ENCODE data around the gene MRPS25. TPM values are rescaled to one million over a fixed set of nuclear protein-coding genes. Genes with fewer than 3 reads are reported as not detected.

The MRPS25 gene
- total RNA-seq, 1 experiment from 2014 or later, result 45.2 TPM

GRCh38 chr3:15011174-15011573, 53.9 kb downstream of the MRPS25 start:
- no TSS peak for BruUV-seq (replicated peaks)
- Histone ChIP-seq H3K27ac (ENCODE audit: low read length) (no peak overlapping the region), H3K4me1 (ENCODE audit: control insufficient read depth, insufficient read depth, low read length) (no peaks in the 10 kb centered on the region), H3K9me3 (ENCODE audit: control insufficient read depth, insufficient read depth, low read depth, low read length) (no peaks in the 10 kb centered on the region), H3K27me3 (ENCODE audit: control insufficient read depth, insufficient read depth, low read length) (no peaks in the 10 kb centered on the region), H3K36me3 (ENCODE audit: control insufficient read depth, insufficient read depth, low read length) (peaks cover 11% of the 10 kb centered on the region), H3K4me3 (ENCODE audit: low read depth in 2 of 2, low read length in 2 of 2) (no peak overlapping the region)
- ATAC-seq (no peak), DNase-seq (ENCODE audit: low read depth, low spot score) (no peak)
- in situ Hi-C loops (cut with HindIII; ENCODE audit: low pct_unique_long_range_greater_than_20kb, low sequenced_read_pairs), result no loop called here
- intact Hi-C loops (cut with micrococcal nuclease; ENCODE audit: unreplicated experiment), result no loop called here
- ChIA-PET CTCF (no interaction called here), POLR2A (no interaction called here)
- no peak for TF ChIP-seq CTCF (IDR thresholded peaks at IDR 0.05)
- TF ChIP-seq POLR2AphosphoS5 (IDR thresholded peaks at IDR 0.05; ENCODE audit: low read depth, low read length), result no peak
- no peak for TF ChIP-seq TCF7L2 (IDR thresholded peaks at IDR 0.05; ENCODE audit: low read depth, low read length)
- no peak for TF ChIP-seq SIN3A (IDR thresholded peaks at IDR 0.05; ENCODE audit: borderline replicate concordance, insufficient read depth, low read depth, low read length)
- TF ChIP-seq REST (IDR thresholded peaks at IDR 0.05; ENCODE audit: insufficient read depth in 1 of 2, low read depth in 2 of 2, low read length in 1 of 2), result no peak

- in situ Hi-C loops (cut with HindIII; ENCODE audit: low pct_unique_long_range_greater_than_20kb, low sequenced_read_pairs), result no loop called here
- Histone ChIP-seq H3K4me1 (ENCODE audit: control insufficient read depth, insufficient read depth, low read length) (no peaks in the 10 kb centered on the region), H3K4me3 (ENCODE audit: low read depth in 2 of 2, low read length in 2 of 2) (no peak overlapping the region), H3K27ac (ENCODE audit: low read length) (no peak overlapping the region), H3K9me3 (ENCODE audit: control insufficient read depth, insufficient read depth, low read depth, low read length) (no peaks in the 10 kb centered on the region), H3K27me3 (ENCODE audit: control insufficient read depth, insufficient read depth, low read length) (no peaks in the 10 kb centered on the region), H3K36me3 (ENCODE audit: control insufficient read depth, insufficient read depth, low read length) (peaks cover 11% of the 10 kb centered on the region)
- no peak for ATAC-seq
- BruUV-seq (replicated peaks), result no TSS peak
- CTCF ChIA-PET, result no interaction called here
- DNase-seq (ENCODE audit: low read depth, low spot score), result no peak
- TF ChIP-seq CTCF (IDR thresholded peaks at IDR 0.05) (no peak), TCF7L2 (IDR thresholded peaks at IDR 0.05; ENCODE audit: low read depth, low read length) (no peak), POLR2AphosphoS5 (IDR thresholded peaks at IDR 0.05; ENCODE audit: low read depth, low read length) (no peak), REST (IDR thresholded peaks at IDR 0.05; ENCODE audit: insufficient read depth in 1 of 2, low read depth in 2 of 2, low read length in 1 of 2) (no peak), SIN3A (IDR thresholded peaks at IDR 0.05; ENCODE audit: borderline replicate concordance, insufficient read depth, low read depth, low read length) (no peak)
- intact Hi-C loops (cut with micrococcal nuclease; ENCODE audit: unreplicated experiment), result no loop called here
- POLR2A ChIA-PET, result no interaction called here
Observed at GRCh38 chr3:15010664-15011063, 54.5 kb downstream of the MRPS25 start.
